ENCODE measurements around the gene HSPB9.
A peak's percentile ranks its signal among the peaks of the same experiment; 100 is the strongest.

HSPB9 gene

DNA sequence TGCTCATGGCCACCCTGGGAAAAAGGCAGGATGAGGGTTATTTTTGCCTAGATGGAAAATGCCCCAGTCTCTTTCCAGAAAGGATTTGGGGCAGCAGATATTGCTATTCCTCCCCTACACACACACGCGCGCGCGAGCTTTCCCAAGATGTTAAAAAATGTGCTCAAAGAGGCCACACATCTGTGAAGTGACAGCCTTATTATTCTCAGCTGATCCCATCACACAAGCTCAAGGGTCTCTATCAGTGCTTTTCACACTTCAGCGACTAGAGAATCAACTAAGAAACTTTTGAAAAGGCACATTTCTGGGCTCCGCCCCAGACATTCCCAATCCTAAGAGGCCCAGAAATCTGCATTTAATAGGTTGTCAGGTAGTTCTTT is 37.9 kb downstream of the HSPB9 start:
- Histone ChIP-seq H3K79me2 (no peaks in the 10 kb centered on the region), H3K4me1 (peaks cover 4% of the 10 kb centered on the region), H3K4me3 (ENCODE audit: low read depth, low read length) (no peak overlapping the region), H3K4me2 (ENCODE audit: low read length) (no peak overlapping the region), H3K27me3 (ENCODE audit: control insufficient read depth, insufficient read depth, low read length) (no peaks in the 10 kb centered on the region), H2AFZ (no peak overlapping the region), H3K27ac (no peak overlapping the region), H3K9ac (no peak overlapping the region), H3K36me3 (ENCODE audit: control insufficient read depth, insufficient read depth, low read length) (no peaks in the 10 kb centered on the region), H3K9me3 (ENCODE audit: control insufficient read depth, low read length) (no peaks in the 10 kb centered on the region)
- TF ChIP-seq, protein P1, sequence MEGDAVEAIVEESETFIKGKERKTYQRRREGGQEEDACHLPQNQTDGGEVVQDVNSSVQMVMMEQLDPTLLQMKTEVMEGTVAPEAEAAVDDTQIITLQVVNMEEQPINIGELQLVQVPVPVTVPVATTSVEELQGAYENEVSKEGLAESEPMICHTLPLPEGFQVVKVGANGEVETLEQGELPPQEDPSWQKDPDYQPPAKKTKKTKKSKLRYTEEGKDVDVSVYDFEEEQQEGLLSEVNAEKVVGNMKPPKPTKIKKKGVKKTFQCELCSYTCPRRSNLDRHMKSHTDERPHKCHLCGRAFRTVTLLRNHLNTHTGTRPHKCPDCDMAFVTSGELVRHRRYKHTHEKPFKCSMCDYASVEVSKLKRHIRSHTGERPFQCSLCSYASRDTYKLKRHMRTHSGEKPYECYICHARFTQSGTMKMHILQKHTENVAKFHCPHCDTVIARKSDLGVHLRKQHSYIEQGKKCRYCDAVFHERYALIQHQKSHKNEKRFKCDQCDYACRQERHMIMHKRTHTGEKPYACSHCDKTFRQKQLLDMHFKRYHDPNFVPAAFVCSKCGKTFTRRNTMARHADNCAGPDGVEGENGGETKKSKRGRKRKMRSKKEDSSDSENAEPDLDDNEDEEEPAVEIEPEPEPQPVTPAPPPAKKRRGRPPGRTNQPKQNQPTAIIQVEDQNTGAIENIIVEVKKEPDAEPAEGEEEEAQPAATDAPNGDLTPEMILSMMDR (IDR thresholded peaks at IDR 0.05): no peak

DNA sequence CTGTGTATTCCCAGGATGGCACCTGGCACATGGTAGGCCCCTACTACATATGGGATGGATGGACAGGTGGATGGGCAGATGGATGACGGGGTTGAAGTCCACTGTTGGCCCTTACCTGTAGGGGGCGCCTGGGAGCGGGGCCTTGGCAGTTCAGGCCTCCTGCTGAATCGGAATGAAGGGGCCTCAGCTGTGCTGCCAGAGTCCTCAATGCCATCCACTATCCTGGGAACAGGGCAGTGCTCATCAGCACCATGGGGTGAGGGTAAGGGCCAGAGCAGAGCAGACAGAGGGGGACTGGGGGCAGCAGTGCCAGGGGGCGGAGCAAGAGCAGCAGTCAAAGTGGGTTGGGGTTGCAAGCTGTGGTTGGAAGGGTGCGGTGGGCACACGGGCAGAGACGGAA is 40.5 kb downstream of the HSPB9 start:
- no peak overlapping the region for H2AFZ ChIP-seq
- H3K36me3 ChIP-seq (ENCODE audit: control insufficient read depth, insufficient read depth, low read length): no peaks in the 10 kb centered on the region
- TF ChIP-seq, protein P1 (IDR thresholded peaks at IDR 0.05): peak; percentile 14
- no peak overlapping the region for H3K9ac ChIP-seq
- no peak overlapping the region for H3K4me2 ChIP-seq (ENCODE audit: low read length)
- H3K9me3 ChIP-seq (ENCODE audit: control insufficient read depth, low read length): no peaks in the 10 kb centered on the region
- H3K4me3 ChIP-seq (ENCODE audit: low read depth, low read length): no peak overlapping the region
- no peaks in the 10 kb centered on the region for H3K79me2 ChIP-seq
- H3K27ac ChIP-seq: no peak overlapping the region
- H3K27me3 ChIP-seq (ENCODE audit: control insufficient read depth, insufficient read depth, low read length): no peaks in the 10 kb centered on the region
- H3K4me1 ChIP-seq: peaks cover 4% of the 10 kb centered on the region

DNA sequence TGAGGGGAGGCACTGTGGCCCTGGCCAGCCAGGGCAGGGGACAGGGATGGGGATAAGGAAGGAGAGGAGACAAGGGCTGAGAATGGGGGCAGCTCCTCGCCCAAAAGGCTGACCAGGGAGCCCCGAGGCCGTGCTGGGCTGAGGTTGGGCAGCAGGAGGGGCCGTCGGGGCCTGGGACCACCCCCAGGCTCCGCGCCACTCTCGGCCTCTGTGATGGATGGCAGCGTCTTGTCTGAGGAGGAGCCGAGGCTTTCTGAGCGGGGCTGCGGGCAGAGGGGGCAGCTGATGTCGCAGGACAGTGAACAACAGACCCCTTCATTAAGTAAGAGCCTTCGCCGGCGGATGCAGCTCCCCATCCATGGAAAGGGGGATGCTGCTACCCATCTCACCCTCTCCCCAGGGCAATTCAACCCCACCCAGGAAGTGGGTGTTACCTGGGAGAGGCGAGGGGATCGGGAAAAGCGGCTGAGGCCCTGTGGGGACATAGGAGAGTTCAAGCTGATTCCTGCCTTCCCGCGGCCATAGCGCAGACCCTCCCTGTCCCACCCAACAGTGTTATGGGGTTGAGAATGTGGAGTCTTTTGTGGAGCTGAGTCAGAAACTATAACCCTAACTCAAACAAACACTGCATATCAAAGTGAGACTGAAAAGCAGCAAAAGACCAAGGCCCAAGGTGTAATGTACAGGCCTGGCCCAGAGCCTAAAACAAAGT is 41.2 kb downstream of the HSPB9 start:
- Histone ChIP-seq H3K4me3 (ENCODE audit: low read depth, low read length) (no peak overlapping the region), H3K79me2 (no peaks in the 10 kb centered on the region), H3K9ac (no peak overlapping the region), H3K4me1 (peaks cover 4% of the 10 kb centered on the region), H3K9me3 (ENCODE audit: control insufficient read depth, low read length) (no peaks in the 10 kb centered on the region), H3K27ac (no peak overlapping the region), H3K36me3 (ENCODE audit: control insufficient read depth, insufficient read depth, low read length) (no peaks in the 10 kb centered on the region), H2AFZ (no peak overlapping the region), H3K27me3 (ENCODE audit: control insufficient read depth, insufficient read depth, low read length) (no peaks in the 10 kb centered on the region), H3K4me2 (ENCODE audit: low read length) (no peak overlapping the region)
- TF ChIP-seq, protein P1 (IDR thresholded peaks at IDR 0.05): no peak

DNA sequence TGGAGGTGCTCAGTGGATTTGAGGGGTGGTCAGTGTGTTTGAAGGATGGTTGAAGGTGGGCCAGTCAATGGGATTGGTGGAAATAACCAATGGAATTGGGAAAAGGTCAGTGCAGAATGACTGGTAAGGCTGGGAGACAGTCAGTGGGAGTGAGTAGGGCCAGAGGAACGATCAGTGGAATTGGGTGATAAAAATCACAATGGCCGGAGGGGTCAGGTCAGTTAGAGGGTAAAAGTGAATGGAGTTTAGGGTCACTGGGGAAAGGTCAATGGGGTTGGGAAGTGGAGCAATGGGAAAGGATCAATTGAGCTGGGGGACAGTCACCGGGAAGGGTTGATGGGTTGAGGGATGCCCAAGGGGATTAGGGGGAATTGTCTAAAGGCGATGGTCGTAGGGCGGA is 43.1 kb downstream of the HSPB9 start:
- TF ChIP-seq, protein P1 (IDR thresholded peaks at IDR 0.05): no peak
- Histone ChIP-seq H3K4me1 (peaks cover 4% of the 10 kb centered on the region), H3K4me2 (ENCODE audit: low read length) (no peak overlapping the region), H2AFZ (no peak overlapping the region), H3K36me3 (ENCODE audit: control insufficient read depth, insufficient read depth, low read length) (no peaks in the 10 kb centered on the region), H3K27me3 (ENCODE audit: control insufficient read depth, insufficient read depth, low read length) (no peaks in the 10 kb centered on the region), H3K27ac (no peak overlapping the region), H3K4me3 (ENCODE audit: low read depth, low read length) (no peak overlapping the region), H3K9me3 (ENCODE audit: control insufficient read depth, low read length) (no peaks in the 10 kb centered on the region), H3K9ac (no peak overlapping the region), H3K79me2 (no peaks in the 10 kb centered on the region)

DNA sequence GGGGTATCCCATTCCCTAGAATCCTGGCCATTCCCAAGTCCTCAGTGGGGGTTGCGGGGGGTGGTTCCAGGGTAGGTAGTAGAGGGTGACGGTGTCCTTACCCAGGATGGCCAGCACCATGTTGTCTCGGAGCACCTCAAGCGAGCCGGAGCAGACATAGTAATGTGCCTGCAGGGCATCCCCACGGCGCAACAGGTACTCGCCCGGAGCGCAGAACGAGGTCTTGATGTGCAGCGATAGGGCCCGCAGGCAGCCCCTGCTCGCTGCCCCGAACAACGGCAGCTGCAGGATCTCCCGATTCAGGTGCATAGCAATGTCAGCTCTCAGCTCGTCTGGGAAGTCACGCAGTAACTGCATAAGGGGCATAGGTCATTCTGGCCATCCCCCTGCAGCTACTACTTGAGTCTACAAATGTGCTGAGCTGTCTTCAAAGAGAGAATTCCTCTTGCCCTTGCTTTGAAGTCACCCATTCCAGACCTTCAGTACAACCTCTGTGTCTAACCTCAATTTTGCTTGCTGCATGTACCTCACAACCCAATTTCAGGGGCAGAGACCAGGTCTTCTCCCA is 43.7 kb downstream of the HSPB9 start:
- no peak overlapping the region for H3K27ac ChIP-seq
- H3K79me2 ChIP-seq: no peaks in the 10 kb centered on the region
- H3K9me3 ChIP-seq (ENCODE audit: control insufficient read depth, low read length): no peaks in the 10 kb centered on the region
- H3K36me3 ChIP-seq (ENCODE audit: control insufficient read depth, insufficient read depth, low read length): no peaks in the 10 kb centered on the region
- no peak overlapping the region for H3K4me3 ChIP-seq (ENCODE audit: low read depth, low read length)
- no peak overlapping the region for H3K4me2 ChIP-seq (ENCODE audit: low read length)
- peaks cover 2% of the 10 kb centered on the region for H3K4me1 ChIP-seq
- H3K27me3 ChIP-seq (ENCODE audit: control insufficient read depth, insufficient read depth, low read length): no peaks in the 10 kb centered on the region
- no peak overlapping the region for H3K9ac ChIP-seq
- H2AFZ ChIP-seq: no peak overlapping the region
- TF ChIP-seq, protein P1 (IDR thresholded peaks at IDR 0.05): no peak

Measured in parathyroid adenoma (tissue), 2 donors.